HepG2 (cell line): Measurements from ENCODE around the gene SLC43A3. TPM values are rescaled to one million over a fixed set of nuclear protein-coding genes. Genes with fewer than 3 reads are reported as not detected.

Experiments used
- ATAC-seq: fragments of 200-7000 bp; cut with Tn5 transposase; 3 replicates; pipeline ENCODE4 v1.9.1; 2020; ENCODE audit warnings: mild to moderate bottlenecking, moderate library complexity
- BruUV-seq: library from RNA; stranded (reverse); fragments of 400-500 nt; replicated peaks from 2 replicates; lab custom pipeline; 2021; lab: Mats Ljungman, UMichigan
- CTCF ChIA-PET: fragments of 300-600 bp; formaldehyde crosslinking; extraction: SDS; loops from one replicate; lab custom pipeline; 2021; ENCODE audit warnings: low total read pairs, inconsistent platforms, low intra/inter-chr PET ratio; lab: Yijun Ruan, JAX
- POLR2A ChIA-PET: fragments of 350-600 bp; sonication (Branson Sonifier 250); formaldehyde crosslinking; loops from one replicate; lab custom pipeline; 2020; ENCODE audit warnings: antibody characterized with exemption, inconsistent platforms; lab: Yijun Ruan, JAX
- DNase-seq: peaks from one replicate; pipeline ENCODE4 v3.0.0-alpha.2; 2015; ENCODE audit warnings: low spot score
- FAIRE-seq: peaks from 3 replicates; lab custom pipeline; 2011; peaks lifted over from hg19 to GRCh38; lab: Jason Lieb, UNC
- H2AFZ ChIP-seq: one replicate; pipeline ENCODE4 v1.6.1; 2011; ENCODE audit warnings: low read length, inconsistent platforms
- H3K27ac ChIP-seq: fragments of 300-600 bp; 3 replicates; pipeline ENCODE4 v1.8.0; 2011; ENCODE audit warnings: mixed run types, mild to moderate bottlenecking, mixed read lengths, low read length, inconsistent platforms; ENCODE audit not compliant: insufficient read depth; ENCODE audit errors: extremely low read length
- H3K27me3 ChIP-seq, 2 experiments: fragments of 200-600 bp in 1 of 2; 2 replicates in 1 of 2; 3 replicates in 1 of 2; pipeline versions ENCODE4 v1.6.0 to v1.8.0; 2011; ENCODE audit warnings: low read length in 2 of 2, mild to moderate bottlenecking in 2 of 2, moderate library complexity in 2 of 2, inconsistent platforms in 1 of 2; ENCODE audit not compliant: insufficient read depth in 2 of 2, control insufficient read depth in 1 of 2
- H3K36me3 ChIP-seq, 2 experiments: fragments of 200-600 bp in 1 of 2; replicated peaks in 1 of 2; 2 replicates in 1 of 2; 3 replicates in 1 of 2; pipeline versions ENCODE4 v1.5.1 to v1.8.0; 2011; ENCODE audit warnings: low read length in 2 of 2, inconsistent platforms in 1 of 2; ENCODE audit not compliant: insufficient read depth in 2 of 2, control insufficient read depth in 1 of 2
- H3K4me1 ChIP-seq: 2 replicates; pipeline ENCODE4 v1.5.1; 2012; ENCODE audit warnings: low read length, inconsistent platforms; ENCODE audit not compliant: insufficient read depth
- H3K4me2 ChIP-seq: 2 replicates; pipeline ENCODE4 v1.6.0; 2011; ENCODE audit warnings: low read depth, low read length, inconsistent platforms
- H3K4me3 ChIP-seq, 3 experiments: fragments of 200-600 bp in 1 of 3; sonication (generic), shearing (Covaris generic) in 1 of 3; replicated peaks in 1 of 3; 2 replicates each; pipeline ENCODE4 v1.5.1; 2011 to 2016; ENCODE audit warnings: low read length in 3 of 3, inconsistent platforms in 2 of 3, low read depth in 2 of 3, mild to moderate bottlenecking in 2 of 3, control low read depth in 1 of 3, mixed read lengths in 1 of 3; ENCODE audit not compliant: insufficient read depth in 1 of 3
- H3K79me2 ChIP-seq: one replicate; pipeline ENCODE4 v1.6.1; 2011; ENCODE audit warnings: low read length, inconsistent platforms; ENCODE audit not compliant: insufficient read depth
- H3K9ac ChIP-seq: 2 replicates; pipeline ENCODE4 v1.6.0; 2011; ENCODE audit warnings: mild to moderate bottlenecking, low read depth, low read length, inconsistent platforms; ENCODE audit not compliant: insufficient read depth
- H3K9me3 ChIP-seq: 2 replicates; pipeline ENCODE4 v1.5.1; 2012; ENCODE audit warnings: mild to moderate bottlenecking, low read length
- H4K20me1 ChIP-seq: 2 replicates; pipeline ENCODE4 v1.6.0; 2011; ENCODE audit warnings: inconsistent platforms, mild to moderate bottlenecking, low read length, moderate library complexity; ENCODE audit not compliant: insufficient read depth
- ATF7 ChIP-seq, 2 experiments: fragments of 450-650 bp in 1 of 2; sonication (generic) in 1 of 2; formaldehyde crosslinking in 1 of 2; IDR thresholded peaks; 2 replicates each; pipeline versions ENCODE4 v1.4.0 to v1.6.1; 2016 to 2020; ENCODE audit warnings: antibody characterized with exemption in 1 of 2, mild to moderate bottlenecking in 1 of 2, missing genetic modification reagents in 1 of 2
- SP1 ChIP-seq, 2 experiments: fragments of 450-650 bp in 1 of 2; sonication (generic) in 1 of 2; formaldehyde crosslinking in 1 of 2; IDR thresholded peaks; 2 replicates each; pipeline versions ENCODE4 v1.4.0 to v1.6.1; 2016 to 2020; ENCODE audit warnings: missing genetic modification reagents in 1 of 2
- ZBTB4 ChIP-seq: sonication (generic); formaldehyde crosslinking; IDR thresholded peaks from 2 replicates; pipeline ENCODE4 v1.4.0; 2020; ENCODE audit warnings: missing genetic modification reagents, mild to moderate bottlenecking, borderline replicate concordance
- ZFP37 ChIP-seq: sonication (generic); formaldehyde crosslinking; IDR thresholded peaks from 2 replicates; pipeline ENCODE4 v1.4.0; 2020; ENCODE audit warnings: missing genetic modification reagents, borderline replicate concordance
- ZNF10 ChIP-seq: sonication (generic); formaldehyde crosslinking; IDR thresholded peaks from 2 replicates; pipeline ENCODE4 v1.4.0; 2020; ENCODE audit warnings: mild to moderate bottlenecking, low read depth, missing genetic modification reagents, borderline replicate concordance
- ZNF274 ChIP-seq: sonication (generic); formaldehyde crosslinking; IDR thresholded peaks from 2 replicates; pipeline ENCODE4 v1.5.1; 2020; ENCODE audit warnings: mild to moderate bottlenecking, missing genetic modification reagents
- ZNF629 ChIP-seq: sonication (generic); formaldehyde crosslinking; conservative IDR thresholded peaks from 2 replicates; pipeline ENCODE4 v1.5.0; 2020; ENCODE audit warnings: missing genetic modification reagents
- WGBS: methylation state at CpG from one replicate; pipeline ENCODE4 v1.1.6; 2017; ENCODE audit warnings: low lambda C conversion rate; 5-methylcytosine and 5-hydroxymethylcytosine counted together
- in situ Hi-C: cut with HindIII; loops from 2 replicates; pipeline ENCODE4 v1.10.0; 2017; ENCODE audit warnings: low pct_unique_long_range_greater_than_20kb; ENCODE audit not compliant: extremely low pct_ligation_motif_present
- intact Hi-C: fragments of 100-400 bp; cut with micrococcal nuclease; formaldehyde crosslinking; loops from one replicate; pipeline ENCODE4 v1.10.0; 2022; ENCODE audit not compliant: unreplicated experiment
- polyA plus RNA-seq, 8 experiments: library from polyadenylated mRNA; depleted of rRNA in 3 of 8; stranded (reverse) in 7 of 8; unstranded in 1 of 8; fragments of >200 nt; fragmentation: Illumina TruSeq in 4 of 8; extraction: Trizol in 4 of 8; gene quantifications; 2 replicates each; pipeline versions ENCODE4 v1.2.1 to v1.2.3, GENCODE V29; 2011 to 2016; ENCODE audit warnings: low read depth in 4 of 8, missing spikeins in 1 of 8, mixed read lengths in 1 of 8; ENCODE audit not compliant: insufficient read depth in 1 of 8
- total RNA-seq, 5 experiments: library from RNA; depleted of rRNA; stranded (reverse); fragments of >200 nt; fragmentation: Illumina TruSeq; extraction: Trizol; gene quantifications; 2 replicates each; pipeline ENCODE4 v1.2.3, GENCODE V29; 2016; ENCODE audit warnings: low read depth in 1 of 5

SLC43A3 gene
- total and polyA plus RNA-seq, 2 of the 13 experiments (the other 11 are each of a cell fraction or from before 2014, with no cell fraction given): 2.6 TPM; not detected in 1

DNA sequence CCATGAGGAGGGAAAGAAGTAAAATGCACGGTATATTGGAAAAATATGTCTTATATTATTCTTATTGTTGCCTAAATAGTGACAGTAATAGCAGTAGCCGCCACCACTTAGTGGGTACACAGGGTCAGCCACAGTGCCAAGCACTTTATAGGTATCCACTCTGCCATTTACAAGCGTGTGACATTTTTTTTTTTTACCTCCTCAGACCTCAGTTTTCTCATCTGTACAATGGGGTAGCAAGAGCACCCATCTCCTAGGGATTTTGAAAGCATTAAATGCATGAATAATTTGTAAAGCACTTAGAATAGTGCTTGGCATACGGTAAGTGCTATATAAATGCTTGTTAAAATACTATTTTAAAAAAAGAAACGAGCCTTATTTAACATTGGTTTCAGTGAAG is 42.3 kb upstream of the SLC43A3 start:
- 85% methylated on average over 5 of the region's 5 CpGs for whole genome bisulfite sequencing
- BruUV-seq: no TSS peak
- H3K4me1 ChIP-seq: peaks cover 14% of the 10 kb centered on the region
- TF ChIP-seq ATF7 (IDR thresholded peaks at IDR 0.05): no peak
- TF ChIP-seq ATF7 (CRISPR knock-in tag; IDR thresholded peaks at IDR 0.05): no peak
- TF ChIP-seq SP1 (IDR thresholded peaks at IDR 0.05): no peak
- TF ChIP-seq SP1 (CRISPR knock-in tag; IDR thresholded peaks at IDR 0.05): no peak
- no peak for TF ChIP-seq ZNF10 (CRISPR knock-in tag)
- no peak for TF ChIP-seq ZBTB4 (CRISPR knock-in tag)
- no peak for TF ChIP-seq ZFP37 (CRISPR knock-in tag)
- no peak for TF ChIP-seq ZNF274 (CRISPR knock-in tag)
- TF ChIP-seq ZNF629 (CRISPR knock-in tag): peak; percentile 63
- ChIA-PET CTCF (no interaction called here), POLR2A (no interaction called here)
- H3K4me3 ChIP-seq: no peak overlapping the region
- no peaks in the 10 kb centered on the region for H3K9me3 ChIP-seq
- ATAC-seq (no peak), DNase-seq (no peak), FAIRE-seq (no peak)
- intact Hi-C loops: no loop called here
- in situ Hi-C loops: no loop called here
- H3K27ac ChIP-seq: no peak overlapping the region
- H4K20me1 ChIP-seq: no peaks in the 10 kb centered on the region
- no peaks in the 10 kb centered on the region for H3K36me3 ChIP-seq
- no peak overlapping the region for H3K9ac ChIP-seq
- no peaks in the 10 kb centered on the region for H3K79me2 ChIP-seq
- H3K4me2 ChIP-seq: no peak overlapping the region
- H2AFZ ChIP-seq: no peak overlapping the region
- H3K27me3 ChIP-seq: no peaks in the 10 kb centered on the region
